Placental pericyte (primary cell): ENCODE data around the gene CASQ1. TPM values are rescaled to one million over a fixed set of nuclear protein-coding genes. Genes with fewer than 3 reads are reported as not detected.

ENCODE experiments used
- total RNA-seq: library from RNA; depleted of rRNA; stranded (reverse); fragments of >200 nt; gene quantifications from 2 replicates; pipeline ENCODE4 v1.2.3, GENCODE V29; 2012

CASQ1 gene
- total RNA-seq, result 0.14 TPM in 1 of 2 replicates, not detected in the other

DNA sequence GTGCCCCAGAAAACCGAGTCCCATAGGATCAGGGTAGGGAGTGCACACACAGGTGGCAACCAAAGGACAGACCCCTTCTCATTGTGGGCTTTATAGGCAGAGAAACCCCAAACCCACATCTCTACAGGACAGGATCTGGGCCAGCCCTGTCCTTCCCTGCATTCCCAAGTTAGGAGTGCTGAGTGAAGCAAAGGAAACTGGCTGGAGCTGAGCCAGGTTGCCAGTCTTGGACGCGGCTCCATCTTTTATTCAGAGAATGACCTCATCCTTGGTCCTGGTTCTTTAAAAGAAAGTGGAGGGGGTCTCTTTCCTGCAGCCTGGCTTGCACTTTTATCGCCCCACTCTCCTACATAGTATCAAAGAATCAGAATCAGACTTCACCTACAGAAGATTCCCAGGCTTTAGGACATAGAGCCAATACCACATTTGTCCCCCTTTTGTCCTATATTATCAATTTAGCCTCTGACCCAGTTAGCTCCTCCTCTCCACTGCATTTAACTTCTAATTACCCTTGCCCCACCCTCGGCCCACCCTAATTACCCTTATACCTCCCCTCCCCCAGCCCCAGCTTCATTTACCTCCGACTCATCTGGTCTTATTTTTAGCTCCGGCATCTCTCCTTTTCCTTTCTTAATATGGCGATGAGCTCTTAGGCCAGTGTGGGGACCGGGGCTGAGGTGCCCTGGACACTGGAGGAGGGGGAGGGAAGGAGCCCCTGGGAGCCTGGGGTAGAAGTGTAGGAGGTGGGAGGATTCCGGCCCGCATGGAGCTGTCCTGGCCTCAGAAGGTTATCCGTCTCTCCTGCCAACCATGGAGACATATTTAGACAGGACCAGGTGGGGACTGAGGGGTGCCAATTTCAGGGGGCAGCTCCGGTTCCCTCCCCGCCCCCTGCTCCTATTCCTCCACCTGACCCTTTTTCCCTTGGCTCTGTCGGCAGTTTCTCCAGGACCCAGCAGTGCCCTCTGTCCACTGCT lies at the start of gene CASQ1:
TSS of gene CASQ1 (plus strand) at position 927 of the 977 bp plus-strand sequence. CDS start 177 bp downstream, outside the sequence.

DNA sequence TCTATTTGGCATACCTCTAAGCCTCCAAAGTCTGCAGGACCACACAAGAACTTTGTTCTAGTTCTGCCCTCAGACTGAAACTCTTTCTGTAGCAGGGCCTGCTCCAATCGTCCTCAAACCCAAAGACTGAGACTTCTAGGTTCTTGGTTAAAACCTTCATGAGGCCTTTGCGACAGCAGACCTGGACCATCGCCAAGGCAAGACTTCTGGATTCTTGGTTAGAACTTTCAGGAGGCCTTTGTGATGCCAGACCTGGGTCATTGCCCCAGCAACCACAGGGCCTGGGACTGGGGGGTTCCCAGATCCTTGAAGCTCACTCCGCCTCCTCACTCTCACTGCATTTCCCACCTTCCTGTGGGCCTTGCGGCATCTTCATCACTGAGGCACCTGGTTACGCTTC lies 39.1 kb upstream of the CASQ1 start, which contains the start of gene ATP1A4:
TSS of gene ATP1A4 (plus strand) at position 301 of the 400 bp plus-strand sequence. CDS start 438 bp downstream, outside the sequence.

DNA sequence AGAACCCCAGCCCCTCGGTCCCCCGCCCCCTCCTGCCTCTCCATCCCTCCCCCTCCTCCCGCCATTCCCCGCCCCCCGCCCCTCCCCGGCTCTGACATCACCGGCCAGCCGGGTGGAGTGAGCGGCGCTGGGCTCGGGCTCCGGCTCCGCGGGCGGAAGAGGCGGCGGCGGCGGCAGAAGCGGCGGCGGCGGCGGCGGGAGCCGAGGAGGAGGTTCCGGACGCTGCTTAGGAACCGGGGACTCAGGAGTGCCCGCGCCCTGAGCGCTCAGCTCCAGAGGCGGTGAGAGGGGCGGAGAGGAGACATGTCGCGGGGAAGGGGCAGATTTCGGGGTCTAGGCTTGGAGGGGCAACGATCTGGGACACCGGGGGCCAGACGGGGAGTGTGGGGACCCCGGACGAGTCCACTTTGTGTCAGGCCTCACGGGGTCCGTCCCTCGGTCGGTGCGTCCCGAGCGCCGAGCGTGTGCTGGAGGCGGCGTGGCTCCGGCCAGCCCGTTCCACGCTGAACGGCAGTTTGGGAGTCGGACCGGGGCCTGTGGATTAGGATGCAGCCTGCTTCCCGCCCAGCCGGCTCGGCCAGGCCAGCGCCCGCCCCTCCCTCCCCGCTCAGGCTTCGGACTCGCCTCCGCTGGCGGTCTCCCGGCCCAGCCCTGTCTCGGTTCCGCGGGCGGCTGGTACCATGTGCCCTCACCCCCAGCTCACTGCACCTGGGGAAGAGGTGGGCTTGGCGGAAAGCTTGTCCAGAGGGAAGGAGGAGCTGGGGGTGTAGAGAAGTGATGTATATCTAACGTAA lies 15.1 kb downstream of the CASQ1 start, which contains the start of gene PEA15:
TSS of gene PEA15 (plus strand) at position 143 of the 794 bp plus-strand sequence. CDS start 6,161 bp downstream, outside the sequence.

Other genes starting within 250 kb of the CASQ1 start
- not detected in 2 replicates for gene IGSF9, start 245.0 kb upstream of the CASQ1 start, total RNA-seq
- gene SLAMF9, start 236.3 kb upstream of the CASQ1 start, total RNA-seq, result not detected in 2 replicates
- 3.7 and 7.2 TPM in 2 replicates for gene PIGM, start 158.6 kb upstream of the CASQ1 start, total RNA-seq
- not detected in 2 replicates for gene KCNJ10, start 120.4 kb upstream of the CASQ1 start, total RNA-seq
- gene KCNJ9, start 109.0 kb upstream of the CASQ1 start, total RNA-seq, result not detected in 2 replicates
- 18.6 and 24.9 TPM in 2 replicates for gene IGSF8, start 92.0 kb upstream of the CASQ1 start, total RNA-seq
- gene ATP1A2, start 74.8 kb upstream of the CASQ1 start, total RNA-seq, result under 0.01 TPM in 1 of 2 replicates, not detected in the other
- gene ATP1A4, start 39.0 kb upstream of the CASQ1 start, total RNA-seq, result not detected in 2 replicates
- 133 and 148 TPM in 2 replicates for gene PEA15, start 14.8 kb downstream of the CASQ1 start, total RNA-seq
- 76.8 and 76.9 TPM in 2 replicates for gene DCAF8, start 72.0 kb downstream of the CASQ1 start, total RNA-seq
- 24.9 and 48.8 TPM in 2 replicates for gene PEX19, start 94.6 kb downstream of the CASQ1 start, total RNA-seq
- gene COPA, start 152.7 kb downstream of the CASQ1 start, total RNA-seq, result 332 and 481 TPM in 2 replicates
- gene NCSTN, start 152.8 kb downstream of the CASQ1 start, total RNA-seq, result 99.5 and 153 TPM in 2 replicates
- under 0.01 and 0.14 TPM in 2 replicates for gene NHLH1, start 176.5 kb downstream of the CASQ1 start, total RNA-seq
- not detected in 2 replicates for gene VANGL2, start 210.0 kb downstream of the CASQ1 start, total RNA-seq